Loucy (cell line): ENCODE measurements around the gene PRRC2C.

Experiments used
- EZH2phosphoT487 ChIP-seq: fragments of 200-600 bp; IDR thresholded peaks from 2 replicates; pipeline ENCODE4 v1.6.1; 2018; ENCODE audit warnings: antibody characterized with exemption, mild to moderate bottlenecking, moderate library complexity, borderline replicate concordance
- TF ChIP-seq, protein P1 (sequence below): fragments of 200-600 bp; sonication (generic); conservative IDR thresholded peaks from 2 replicates; pipeline ENCODE4 v1.5.1; 2014; ENCODE audit warnings: mild to moderate bottlenecking, antibody characterized with exemption, low read length

DNA sequence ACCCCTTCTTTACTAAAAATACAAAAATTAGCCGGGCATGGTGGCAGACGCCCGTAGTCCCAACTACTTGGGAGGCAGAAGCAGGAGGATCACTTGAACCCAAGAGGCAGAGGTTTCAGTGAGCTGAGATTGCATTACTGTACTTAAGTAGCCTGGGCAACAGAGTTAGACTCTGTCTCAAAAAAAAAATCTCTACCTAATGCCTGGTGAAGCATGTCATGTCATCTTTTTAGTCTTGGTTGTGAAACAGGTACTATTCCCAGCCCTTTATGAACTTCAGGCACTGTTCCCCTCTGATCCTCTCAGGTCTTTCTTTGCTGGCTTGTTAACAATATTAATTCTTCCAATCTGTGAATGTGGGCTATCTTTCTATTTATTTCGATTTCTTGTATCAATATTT, 22.1 kb downstream of the PRRC2C start:
- TF ChIP-seq, protein P1, sequence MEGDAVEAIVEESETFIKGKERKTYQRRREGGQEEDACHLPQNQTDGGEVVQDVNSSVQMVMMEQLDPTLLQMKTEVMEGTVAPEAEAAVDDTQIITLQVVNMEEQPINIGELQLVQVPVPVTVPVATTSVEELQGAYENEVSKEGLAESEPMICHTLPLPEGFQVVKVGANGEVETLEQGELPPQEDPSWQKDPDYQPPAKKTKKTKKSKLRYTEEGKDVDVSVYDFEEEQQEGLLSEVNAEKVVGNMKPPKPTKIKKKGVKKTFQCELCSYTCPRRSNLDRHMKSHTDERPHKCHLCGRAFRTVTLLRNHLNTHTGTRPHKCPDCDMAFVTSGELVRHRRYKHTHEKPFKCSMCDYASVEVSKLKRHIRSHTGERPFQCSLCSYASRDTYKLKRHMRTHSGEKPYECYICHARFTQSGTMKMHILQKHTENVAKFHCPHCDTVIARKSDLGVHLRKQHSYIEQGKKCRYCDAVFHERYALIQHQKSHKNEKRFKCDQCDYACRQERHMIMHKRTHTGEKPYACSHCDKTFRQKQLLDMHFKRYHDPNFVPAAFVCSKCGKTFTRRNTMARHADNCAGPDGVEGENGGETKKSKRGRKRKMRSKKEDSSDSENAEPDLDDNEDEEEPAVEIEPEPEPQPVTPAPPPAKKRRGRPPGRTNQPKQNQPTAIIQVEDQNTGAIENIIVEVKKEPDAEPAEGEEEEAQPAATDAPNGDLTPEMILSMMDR = no peak
- TF ChIP-seq EZH2phosphoT487 = no peak
